IMR-90 (cell line): ENCODE data around the gene ARHGEF9.

ENCODE experiments used
- BHLHE40 ChIP-seq: fragments of 150-350 bp; IDR thresholded peaks from 2 replicates; pipeline ENCODE4 v1.6.1; 2016; ENCODE audit warnings: mild to moderate bottlenecking, low read depth, low read length
- CEBPB ChIP-seq: IDR thresholded peaks from 2 replicates; pipeline ENCODE4 v1.6.1; 2012; ENCODE audit warnings: low read depth, low read length, improper control_type of control experiment
- CHD1 ChIP-seq: IDR thresholded peaks from 2 replicates; pipeline ENCODE4 v1.6.1; 2012; ENCODE audit warnings: low read depth, low read length, improper control_type of control experiment
- CTCF ChIP-seq: conservative IDR thresholded peaks from 2 replicates; pipeline ENCODE4 v1.5.1; 2012; ENCODE audit warnings: mild to moderate bottlenecking, low read depth, low read length, improper control_type of control experiment
- FOS ChIP-seq: fragments of 150-350 bp; IDR thresholded peaks from 2 replicates; pipeline ENCODE4 v1.6.1; 2016; ENCODE audit warnings: low read depth, low read length
- NFE2L2 ChIP-seq: fragments of 150-350 bp; IDR thresholded peaks from 2 replicates; pipeline ENCODE4 v1.6.1; 2016; ENCODE audit warnings: low read depth, mild to moderate bottlenecking, low read length
- POLR2A ChIP-seq: IDR thresholded peaks from 2 replicates; pipeline ENCODE4 v1.6.1; 2012; ENCODE audit warnings: mild to moderate bottlenecking, low read depth, low read length
- RAD21 ChIP-seq: IDR thresholded peaks from 2 replicates; pipeline ENCODE4 v1.6.1; 2012; ENCODE audit warnings: low read length, improper control_type of control experiment
- RFX5 ChIP-seq: IDR thresholded peaks from 2 replicates; pipeline ENCODE4 v1.8.0; 2012; ENCODE audit warnings: low read depth, mild to moderate bottlenecking, low read length, moderate library complexity
- SMC3 ChIP-seq: fragments of 150-350 bp; IDR thresholded peaks from 2 replicates; pipeline ENCODE4 v1.6.1; 2016; ENCODE audit warnings: low read depth, mild to moderate bottlenecking, antibody characterized with exemption, low read length, moderate library complexity
- TF ChIP-seq, protein P1 (sequence below): fragments of 150-350 bp; IDR thresholded peaks from 2 replicates; pipeline ENCODE4 v1.6.1; 2016; ENCODE audit warnings: low read depth, mild to moderate bottlenecking, low read length, moderate library complexity, borderline replicate concordance
- TF ChIP-seq, protein P2 (sequence below): fragments of 150-350 bp; IDR thresholded peaks from 2 replicates; pipeline ENCODE4 v1.6.1; 2017; ENCODE audit warnings: mild to moderate bottlenecking, antibody characterized with exemption, low read length, low read depth

DNA sequence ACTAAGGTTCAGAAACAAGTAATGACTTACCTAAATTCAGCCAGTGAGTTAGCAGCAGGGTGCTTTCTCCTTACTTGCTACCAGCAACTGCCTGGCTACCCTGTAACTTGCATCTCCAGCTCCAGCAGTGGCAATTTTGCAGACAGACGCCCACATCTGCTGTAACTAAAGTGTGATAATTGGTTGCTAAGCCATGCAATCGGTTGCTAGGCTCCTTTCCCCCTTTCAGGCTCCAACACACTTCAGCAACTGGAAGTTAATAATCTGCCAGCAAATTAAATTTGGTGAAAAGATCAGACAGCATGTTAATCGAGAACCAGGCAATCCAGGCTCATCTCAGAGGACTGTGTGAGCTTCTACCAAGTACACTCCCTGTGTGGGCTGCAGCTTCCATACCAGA, 24.2 kb upstream of the ARHGEF9 start:
- no peak for TF ChIP-seq CTCF
- no peak for TF ChIP-seq POLR2A
- TF ChIP-seq CHD1 = no peak
- no peak for TF ChIP-seq SMC3
- no peak for TF ChIP-seq NFE2L2
- no peak for TF ChIP-seq FOS
- TF ChIP-seq BHLHE40 = no peak
- no peak for TF ChIP-seq RAD21
- no peak for TF ChIP-seq RFX5
- TF ChIP-seq CEBPB = no peak
- TF ChIP-seq, protein P1, sequence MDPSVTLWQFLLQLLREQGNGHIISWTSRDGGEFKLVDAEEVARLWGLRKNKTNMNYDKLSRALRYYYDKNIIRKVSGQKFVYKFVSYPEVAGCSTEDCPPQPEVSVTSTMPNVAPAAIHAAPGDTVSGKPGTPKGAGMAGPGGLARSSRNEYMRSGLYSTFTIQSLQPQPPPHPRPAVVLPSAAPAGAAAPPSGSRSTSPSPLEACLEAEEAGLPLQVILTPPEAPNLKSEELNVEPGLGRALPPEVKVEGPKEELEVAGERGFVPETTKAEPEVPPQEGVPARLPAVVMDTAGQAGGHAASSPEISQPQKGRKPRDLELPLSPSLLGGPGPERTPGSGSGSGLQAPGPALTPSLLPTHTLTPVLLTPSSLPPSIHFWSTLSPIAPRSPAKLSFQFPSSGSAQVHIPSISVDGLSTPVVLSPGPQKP = no peak
- TF ChIP-seq, protein P2, sequence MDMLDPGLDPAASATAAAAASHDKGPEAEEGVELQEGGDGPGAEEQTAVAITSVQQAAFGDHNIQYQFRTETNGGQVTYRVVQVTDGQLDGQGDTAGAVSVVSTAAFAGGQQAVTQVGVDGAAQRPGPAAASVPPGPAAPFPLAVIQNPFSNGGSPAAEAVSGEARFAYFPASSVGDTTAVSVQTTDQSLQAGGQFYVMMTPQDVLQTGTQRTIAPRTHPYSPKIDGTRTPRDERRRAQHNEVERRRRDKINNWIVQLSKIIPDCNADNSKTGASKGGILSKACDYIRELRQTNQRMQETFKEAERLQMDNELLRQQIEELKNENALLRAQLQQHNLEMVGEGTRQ = no peak
